Spinal cord (tissue), 10 donors: ENCODE results near the gene IFNLR1. TPM values are rescaled to one million over a fixed set of nuclear protein-coding genes. Genes with fewer than 3 reads are reported as not detected.

ENCODE experiments used
- DNase-seq, 6 donors: peaks; one replicate each; pipeline versions ENCODE4 v3.0.0 to v3.0.0-alpha.2; 2013 to 2015; ENCODE audit warnings: low spot score in 6 of 6, low read depth in 4 of 6
- H3K27ac ChIP-seq: one replicate; pipeline ENCODE4 v1.5.1; 2013; ENCODE audit warnings: low read depth, low read length, control low read depth
- H3K27me3 ChIP-seq: one replicate; pipeline ENCODE4 v1.6.1; 2013; ENCODE audit warnings: low read length; ENCODE audit not compliant: control insufficient read depth, insufficient read depth
- H3K36me3 ChIP-seq: one replicate; pipeline ENCODE4 v1.6.1; 2013; ENCODE audit warnings: low read length; ENCODE audit not compliant: control insufficient read depth, insufficient read depth
- H3K4me1 ChIP-seq: one replicate; pipeline ENCODE4 v1.6.1; 2013; ENCODE audit warnings: low read length; ENCODE audit not compliant: control insufficient read depth, insufficient read depth
- H3K4me3 ChIP-seq: one replicate; pipeline ENCODE4 v1.5.1; 2013; ENCODE audit warnings: low read depth, low read length, control low read depth
- H3K9me3 ChIP-seq: one replicate; pipeline ENCODE4 v1.6.1; 2013; ENCODE audit warnings: low read length; ENCODE audit not compliant: control insufficient read depth, insufficient read depth
- WGBS: methylation state at CpG from one replicate; pipeline ENCODE4 v1.1.5; 2013; ENCODE audit warnings: missing lambda C conversion rate; ENCODE audit not compliant: insufficient coverage; 5-methylcytosine and 5-hydroxymethylcytosine counted together
- polyA plus RNA-seq, 2 donors: library from polyadenylated mRNA; unstranded; fragments of 120-200 nt; gene quantifications; one replicate each; pipeline ENCODE4 v1.2.1, GENCODE V29; 2013; ENCODE audit not compliant: insufficient read length in 2 of 2
- total RNA-seq, 2 donors: library from RNA; depleted of rRNA in 1 of 2; stranded (reverse); fragments of 120-200 nt in 1 of 2; fragments of >200 nt in 1 of 2; gene quantifications; one replicate each; pipeline versions ENCODE4 v1.2.3 to v1.2.4, GENCODE V29; 2013 to 2014
- donor health status: healthy.

The IFNLR1 gene
- total and polyA plus RNA-seq, 4 donors = 0.59 to 1.6 (median 0.73) TPM

DNA sequence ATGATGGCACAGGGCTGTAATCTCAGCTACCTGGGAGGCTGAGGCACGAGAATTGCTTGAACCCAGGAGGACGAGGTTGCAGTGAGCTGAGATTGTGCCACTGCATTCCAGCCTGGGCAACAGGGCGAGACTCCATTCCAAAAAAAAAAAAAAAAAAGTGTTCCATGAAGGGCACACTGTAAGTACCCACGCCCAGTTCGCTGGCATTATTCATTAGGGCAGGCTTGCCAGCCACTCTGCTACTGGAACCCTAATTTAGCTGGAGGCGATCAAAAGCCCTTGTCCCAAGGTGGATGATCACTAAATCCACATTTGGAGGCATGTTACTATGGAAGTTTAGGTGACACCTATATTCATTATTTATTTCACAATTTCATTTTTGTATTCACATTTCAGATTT, 5.0 kb downstream of the IFNLR1 start:
- Histone ChIP-seq H3K27me3 (peaks cover 18% of the 10 kb centered on the region), H3K4me1 (peaks cover 5% of the 10 kb centered on the region), H3K4me3 (no peak overlapping the region), H3K36me3 (no peaks in the 10 kb centered on the region), H3K27ac (no peak overlapping the region), H3K9me3 (no peaks in the 10 kb centered on the region)
- no peak for DNase-seq
- 76% methylated on average over 2 of the region's 6 CpGs for WGBS

DNA sequence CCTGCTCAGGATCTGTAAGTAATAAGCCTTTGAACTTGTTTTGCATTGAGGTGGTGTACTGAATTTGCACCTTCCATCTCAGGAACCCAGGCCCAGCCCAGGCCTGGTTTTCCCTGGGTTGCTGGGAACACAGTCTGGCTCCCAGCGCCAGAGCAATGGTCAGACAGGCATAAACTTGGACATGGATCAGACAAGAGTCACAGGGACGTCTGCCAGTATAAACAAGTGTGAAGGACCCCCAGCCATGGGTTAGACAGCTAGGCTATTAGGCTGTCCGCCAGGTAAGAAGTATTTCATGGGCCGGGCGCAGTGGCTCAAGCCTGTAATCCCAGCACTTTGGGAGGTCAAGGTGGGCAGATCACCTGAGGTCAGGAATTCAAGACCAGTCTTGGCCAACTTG, 5.5 kb downstream of the IFNLR1 start:
- no peak for DNase-seq

DNA sequence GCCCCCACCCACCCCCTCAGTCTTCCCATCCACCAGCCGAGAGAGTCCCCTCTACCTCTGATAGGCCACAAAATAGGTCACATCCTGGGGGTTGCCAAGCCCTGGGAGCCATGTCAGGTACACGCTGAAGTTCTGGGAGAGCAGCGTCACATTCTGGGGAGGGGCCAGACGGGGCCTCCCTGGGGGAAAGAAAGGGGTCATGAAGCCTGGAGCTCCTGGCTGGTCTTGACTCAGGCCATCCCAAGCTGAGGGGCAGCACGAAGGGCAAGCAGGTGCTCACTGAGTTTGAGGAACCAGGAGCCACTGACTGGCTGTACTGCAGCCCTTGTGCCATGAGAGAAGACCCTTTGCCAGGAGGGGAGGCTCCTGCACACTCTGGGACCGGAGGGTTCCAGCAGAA, 6.4 kb downstream of the IFNLR1 start:
- no peaks in the 10 kb centered on the region for H3K9me3 ChIP-seq
- H3K4me3 ChIP-seq = no peak overlapping the region
- H3K4me1 ChIP-seq = no peaks in the 10 kb centered on the region
- 92% methylated on average over 5 of the region's 6 CpGs for WGBS
- no peak overlapping the region for H3K27ac ChIP-seq
- H3K36me3 ChIP-seq = no peaks in the 10 kb centered on the region
- no peak for DNase-seq
- peaks cover 6% of the 10 kb centered on the region for H3K27me3 ChIP-seq

More for the DNA sequence above, 5.5 kb downstream of the IFNLR1 start:
- Histone ChIP-seq H3K9me3 (no peaks in the 10 kb centered on the region), H3K27ac (no peak overlapping the region), H3K4me1 (peaks cover 2% of the 10 kb centered on the region), H3K27me3 (peaks cover 15% of the 10 kb centered on the region), H3K4me3 (no peak overlapping the region), H3K36me3 (no peaks in the 10 kb centered on the region)
- WGBS = 60% methylated on average over 5 of the region's 5 CpGs

DNA sequence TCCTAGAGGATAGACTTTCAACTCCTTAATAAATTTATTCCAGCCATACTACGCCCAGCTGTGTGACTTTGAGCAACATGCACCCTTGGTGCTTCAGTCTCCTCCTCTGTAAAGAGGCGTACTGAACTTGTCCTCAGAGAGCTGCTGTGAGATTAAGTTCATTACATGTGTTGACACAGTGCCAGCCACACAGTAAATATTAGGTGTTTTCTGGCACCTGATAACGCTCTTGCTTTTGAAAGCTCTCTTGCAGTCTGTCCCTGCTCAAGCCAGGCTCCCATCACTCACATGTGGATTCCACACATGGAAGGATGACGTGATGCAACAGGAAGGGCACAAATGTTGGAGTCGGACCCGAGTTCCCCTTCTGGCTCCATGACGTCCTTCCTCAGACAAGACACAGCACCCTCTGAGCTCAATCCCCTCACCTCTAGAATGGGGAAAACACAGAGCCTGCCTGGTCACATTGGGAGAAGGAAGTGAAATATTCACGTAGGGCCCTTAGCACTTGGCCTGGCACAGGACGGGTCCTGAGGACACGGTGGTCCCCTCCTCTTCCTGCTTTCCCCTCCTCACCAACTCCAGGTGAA, 7.7 kb downstream of the IFNLR1 start:
- WGBS = 75% methylated on average over 10 of the region's 10 CpGs
- H3K4me3 ChIP-seq = no peak overlapping the region
- H3K36me3 ChIP-seq = no peaks in the 10 kb centered on the region
- no peaks in the 10 kb centered on the region for H3K27me3 ChIP-seq
- no peak overlapping the region for H3K27ac ChIP-seq
- H3K4me1 ChIP-seq = no peaks in the 10 kb centered on the region
- H3K9me3 ChIP-seq = no peaks in the 10 kb centered on the region
- DNase-seq = no peak

DNA sequence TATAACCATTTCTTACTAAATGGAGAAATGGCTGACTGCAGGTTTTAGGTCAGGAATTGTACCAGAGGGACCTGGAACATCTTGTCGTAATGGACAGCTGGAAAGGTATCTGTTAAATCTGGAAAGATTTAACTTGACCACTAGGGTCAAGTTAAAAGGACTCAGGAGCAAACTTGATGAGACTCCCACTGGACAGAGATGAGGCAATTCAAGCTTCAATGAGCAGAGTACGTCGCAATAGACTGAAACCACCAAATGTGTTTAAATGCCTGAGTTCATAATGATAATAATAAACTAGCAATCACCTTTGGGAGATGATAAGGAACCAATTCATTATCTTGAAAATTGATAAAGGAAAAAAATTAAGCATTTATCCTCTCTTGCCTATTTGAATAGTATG, 8.7 kb downstream of the IFNLR1 start:
- 78% methylated on average over 1 of the region's 3 CpGs for WGBS
- H3K27me3 ChIP-seq = no peaks in the 10 kb centered on the region
- no peaks in the 10 kb centered on the region for H3K4me1 ChIP-seq
- H3K9me3 ChIP-seq = no peaks in the 10 kb centered on the region
- DNase-seq = peak in 1 of 6 donors; percentile 37
- H3K36me3 ChIP-seq = no peaks in the 10 kb centered on the region
- H3K27ac ChIP-seq = no peak overlapping the region
- no peak overlapping the region for H3K4me3 ChIP-seq

DNA sequence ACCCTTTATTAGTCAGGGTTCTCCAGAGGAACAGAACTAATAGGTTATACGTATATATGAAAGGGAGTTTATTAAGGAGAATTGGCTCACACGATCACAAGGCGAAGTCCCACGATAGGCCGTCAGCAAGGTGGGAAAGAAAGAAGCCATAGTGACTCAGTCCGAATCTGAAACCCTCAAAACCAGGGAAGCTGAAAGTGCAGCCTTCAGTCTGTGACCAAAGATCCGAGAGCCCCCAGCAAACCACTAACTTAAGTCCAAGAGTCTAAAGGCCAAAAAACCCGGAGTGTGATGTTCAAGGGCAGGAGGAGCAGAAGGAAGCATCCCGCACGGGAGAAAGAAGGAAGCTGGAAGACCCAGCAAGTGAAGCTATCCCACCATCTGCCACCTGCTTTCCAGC, 9.9 kb downstream of the IFNLR1 start:
- WGBS = 90% methylated on average over 6 of the region's 10 CpGs
- Histone ChIP-seq H3K27ac (no peak overlapping the region), H3K36me3 (no peaks in the 10 kb centered on the region), H3K9me3 (no peaks in the 10 kb centered on the region), H3K4me1 (no peaks in the 10 kb centered on the region), H3K27me3 (no peaks in the 10 kb centered on the region), H3K4me3 (no peak overlapping the region)
- no peak for DNase-seq

DNA sequence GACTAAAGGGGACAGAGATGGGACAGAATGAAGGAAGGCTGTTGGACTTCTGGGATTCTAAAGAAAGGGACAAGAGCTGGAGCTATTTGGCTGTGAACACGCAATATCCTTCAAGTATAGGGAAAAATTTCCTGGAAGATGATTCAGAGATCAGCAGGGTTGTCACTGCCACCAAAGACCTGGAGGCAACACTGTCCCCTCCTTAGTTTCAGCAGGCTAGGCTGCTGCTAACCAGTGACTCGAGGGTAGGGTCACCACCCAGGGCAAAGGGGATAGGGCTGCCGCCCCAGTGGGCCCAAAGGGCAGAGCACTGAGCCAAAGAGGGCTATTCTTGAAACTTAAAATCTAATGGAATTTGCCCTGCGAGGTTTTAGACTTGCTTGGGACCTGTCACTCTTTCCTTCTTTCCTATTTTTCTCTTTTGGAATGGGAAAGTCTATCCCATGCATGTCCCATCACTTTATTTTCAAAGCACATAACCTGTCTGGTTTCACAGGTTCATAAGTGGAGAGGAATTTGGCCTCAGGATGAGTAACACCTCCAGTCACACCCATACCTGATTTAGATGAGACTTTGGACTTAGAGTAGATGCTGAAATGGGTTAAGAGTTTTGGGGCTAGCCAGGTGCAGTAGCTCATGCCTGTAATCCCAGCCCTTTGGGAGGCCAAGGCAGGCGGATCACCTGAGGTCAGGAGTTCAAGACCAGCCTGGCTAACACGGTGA, 11.9 kb downstream of the IFNLR1 start:
- H3K27ac ChIP-seq = no peak overlapping the region
- no peaks in the 10 kb centered on the region for H3K27me3 ChIP-seq
- H3K9me3 ChIP-seq = no peaks in the 10 kb centered on the region
- H3K36me3 ChIP-seq = no peaks in the 10 kb centered on the region
- 89% methylated on average over 5 of the region's 6 CpGs for WGBS
- H3K4me3 ChIP-seq = no peak overlapping the region
- DNase-seq = no peak
- no peaks in the 10 kb centered on the region for H3K4me1 ChIP-seq

DNA sequence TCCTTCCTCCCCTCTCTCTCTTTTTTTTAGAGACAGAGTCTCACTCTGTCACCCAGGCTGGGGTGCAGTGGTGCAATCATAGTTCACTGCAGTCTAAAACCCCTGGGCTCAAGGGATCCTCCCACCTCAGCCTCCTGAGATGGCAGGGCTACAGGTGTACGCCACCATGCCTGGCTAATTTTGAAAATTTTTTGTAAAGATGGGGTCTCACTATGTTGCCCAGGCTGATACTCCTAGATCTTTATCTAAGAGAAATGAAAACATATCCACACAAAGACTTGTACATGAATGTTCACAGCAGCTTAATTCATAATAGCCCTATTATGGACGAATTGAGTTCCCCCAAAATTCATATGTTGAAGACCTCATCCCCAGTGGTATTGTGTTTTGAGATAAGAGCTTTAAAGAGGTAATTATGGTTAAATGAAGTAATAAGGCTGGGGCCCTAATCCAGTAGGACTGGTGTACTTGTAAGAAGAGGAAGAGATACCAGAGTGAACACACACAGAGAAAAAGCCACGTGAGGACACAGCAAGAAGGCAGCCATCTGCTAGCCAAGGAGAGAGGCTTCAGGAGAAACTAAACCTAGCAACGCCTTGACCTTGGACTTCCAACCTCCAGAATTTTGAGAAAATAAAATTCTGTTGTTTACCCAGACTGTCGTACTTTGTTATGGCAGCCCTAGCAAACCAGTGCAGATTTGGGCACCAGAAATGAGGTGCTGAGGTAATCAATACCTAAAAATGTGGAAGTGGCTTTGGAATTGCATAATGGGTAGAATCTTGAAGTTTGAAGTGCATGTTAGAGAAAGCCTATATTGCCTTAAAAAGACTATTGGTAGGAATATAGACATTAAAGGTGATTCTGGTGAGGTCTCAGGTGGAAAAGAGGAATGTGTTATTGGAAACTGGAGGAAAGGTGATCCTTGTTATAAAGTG, 13.2 kb downstream of the IFNLR1 start:
- no peaks in the 10 kb centered on the region for H3K9me3 ChIP-seq
- H3K27ac ChIP-seq = no peak overlapping the region
- no peaks in the 10 kb centered on the region for H3K36me3 ChIP-seq
- no peaks in the 10 kb centered on the region for H3K27me3 ChIP-seq
- H3K4me1 ChIP-seq = no peaks in the 10 kb centered on the region
- DNase-seq = no peak
- 93% methylated on average over 3 of the region's 5 CpGs for WGBS
- H3K4me3 ChIP-seq = no peak overlapping the region

DNA sequence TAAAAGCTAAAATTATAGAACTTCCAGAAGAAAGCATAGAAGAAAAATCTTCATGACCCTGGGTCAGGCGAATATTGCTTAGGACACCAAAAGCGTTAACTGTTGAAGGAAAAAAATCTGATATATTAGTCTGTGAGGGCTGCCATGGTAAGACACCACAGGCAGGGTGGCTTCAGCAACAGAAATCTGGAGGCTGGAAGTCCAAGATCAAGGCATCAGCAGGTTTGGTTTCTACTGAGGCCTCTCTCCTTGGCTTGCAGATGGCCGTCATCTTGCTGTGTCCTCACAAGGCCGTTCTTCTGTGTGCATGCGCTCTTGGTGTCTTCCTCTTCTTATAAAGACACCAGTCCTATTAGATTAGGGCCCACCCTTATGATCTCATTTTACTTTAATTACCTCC, 14.5 kb downstream of the IFNLR1 start:
- H3K4me1 ChIP-seq = no peaks in the 10 kb centered on the region
- DNase-seq = no peak
- H3K27ac ChIP-seq = no peak overlapping the region
- no peaks in the 10 kb centered on the region for H3K36me3 ChIP-seq
- H3K27me3 ChIP-seq = no peaks in the 10 kb centered on the region
- WGBS = 100% methylated on average over 5 of the region's 5 CpGs
- no peak overlapping the region for H3K4me3 ChIP-seq
- no peaks in the 10 kb centered on the region for H3K9me3 ChIP-seq
